ENCODE results near the gene EPPIN.

- no peak for TF ChIP-seq CTCF (IDR thresholded peaks at IDR 0.05 in 8 of 11, conservative IDR thresholded peaks at IDR 0.05 in 3 of 11)
- no peak for TF ChIP-seq POLR2A (IDR thresholded peaks at IDR 0.05)
Observed at GRCh38 chr20:45583502-45583901, 36.3 kb upstream of the EPPIN start.
